Stomach smooth muscle (tissue), 2 donors: ENCODE results near the gene PKD1L1.

Source experiments
- H3K27ac ChIP-seq: one replicate; pipeline ENCODE4 v1.7.0; 2013; ENCODE audit warnings: mild to moderate bottlenecking, low read length, inconsistent platforms
- H3K27me3 ChIP-seq, 2 donors: one replicate each; pipeline ENCODE4 v1.7.0; 2013; ENCODE audit warnings: low read length in 2 of 2; ENCODE audit not compliant: insufficient read depth in 2 of 2, control insufficient read depth in 1 of 2
- H3K36me3 ChIP-seq, 2 donors: one replicate each; pipeline ENCODE4 v1.7.0; 2013; ENCODE audit warnings: low read length in 2 of 2; ENCODE audit not compliant: control insufficient read depth in 2 of 2, insufficient read depth in 2 of 2
- H3K4me1 ChIP-seq: one replicate; pipeline ENCODE4 v1.7.0; 2013; ENCODE audit warnings: low read length; ENCODE audit not compliant: control insufficient read depth, insufficient read depth
- H3K4me3 ChIP-seq, 2 donors: one replicate each; pipeline ENCODE4 v1.7.0; 2013; ENCODE audit warnings: low read length in 2 of 2
- H3K9ac ChIP-seq, 2 donors: one replicate each; pipeline ENCODE4 v1.7.0; 2013; ENCODE audit warnings: low read length in 2 of 2, mild to moderate bottlenecking in 1 of 2
- H3K9me3 ChIP-seq, 2 donors: one replicate each; pipeline ENCODE4 v1.7.0; 2013; ENCODE audit warnings: low read length in 2 of 2; ENCODE audit not compliant: control insufficient read depth in 2 of 2
- donor health status: healthy.
- donor health status: Pancreatic carcinoma.

PKD1L1 gene

DNA sequence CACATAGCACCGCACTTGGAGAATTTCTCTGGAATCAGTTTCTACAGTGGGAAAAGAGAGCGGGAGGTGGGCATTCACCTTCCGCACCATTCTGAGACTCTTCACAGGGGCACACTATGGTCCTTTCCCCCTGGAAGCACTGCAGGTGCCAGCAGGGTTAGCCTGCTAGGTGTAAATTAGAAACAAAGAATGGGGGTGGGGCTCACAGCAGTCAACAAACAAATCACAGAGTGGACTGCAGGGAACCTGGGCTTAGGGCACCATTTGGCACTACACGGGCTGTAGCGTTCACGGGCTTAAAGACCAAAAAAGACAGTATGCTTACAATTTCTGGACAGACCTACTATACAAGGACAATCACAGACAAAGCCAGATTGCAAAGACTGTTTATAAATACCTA lies 8.0 kb upstream of the PKD1L1 start:
- H3K4me1 ChIP-seq: no peaks in the 10 kb centered on the region
- H3K36me3 ChIP-seq: peaks cover 3 to 14% of the 10 kb centered on the region in 2 donors
- H3K9ac ChIP-seq: no peak overlapping the region
- H3K27me3 ChIP-seq: no peaks in the 10 kb centered on the region
- no peak overlapping the region for H3K4me3 ChIP-seq
- H3K27ac ChIP-seq: no peak overlapping the region
- H3K9me3 ChIP-seq: no peaks in the 10 kb centered on the region

DNA sequence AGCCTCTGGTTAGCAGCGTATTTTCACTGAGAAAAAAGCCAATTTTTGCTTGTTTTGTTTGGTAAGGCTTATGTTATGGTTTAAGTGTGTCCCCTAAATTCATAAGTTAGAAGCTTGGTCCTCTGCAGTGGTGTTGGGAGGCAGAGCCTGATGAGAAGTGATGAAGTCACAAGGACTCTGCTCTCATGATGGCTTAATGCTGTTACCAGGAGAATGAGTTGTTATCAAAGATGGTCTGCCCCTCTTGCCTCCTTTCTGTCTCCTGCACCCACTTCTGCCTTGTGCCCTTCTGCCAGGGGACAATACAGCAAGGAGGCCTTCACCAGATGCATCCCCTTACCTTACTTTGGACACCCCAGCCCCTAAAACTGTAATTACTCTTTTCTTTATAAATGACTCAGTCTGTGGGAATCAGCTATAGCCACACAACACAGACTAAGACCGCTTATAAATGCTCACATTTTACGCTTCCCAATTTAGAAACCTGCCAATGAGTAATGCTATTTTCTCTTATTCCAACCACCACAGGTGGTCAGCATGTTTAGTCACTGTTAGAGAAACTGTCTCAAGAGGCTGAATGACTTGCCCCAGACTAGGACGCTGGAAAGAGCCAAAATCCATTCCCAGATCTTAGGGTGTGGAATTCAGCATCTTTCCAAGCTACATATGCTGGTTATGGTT lies 6.1 kb upstream of the PKD1L1 start:
- Histone ChIP-seq H3K4me3 (no peak overlapping the region), H3K36me3 (peaks cover 3 to 14% of the 10 kb centered on the region in 2 donors), H3K9me3 (no peaks in the 10 kb centered on the region), H3K4me1 (no peaks in the 10 kb centered on the region), H3K27me3 (no peaks in the 10 kb centered on the region), H3K9ac (no peak overlapping the region), H3K27ac (no peak overlapping the region)

DNA sequence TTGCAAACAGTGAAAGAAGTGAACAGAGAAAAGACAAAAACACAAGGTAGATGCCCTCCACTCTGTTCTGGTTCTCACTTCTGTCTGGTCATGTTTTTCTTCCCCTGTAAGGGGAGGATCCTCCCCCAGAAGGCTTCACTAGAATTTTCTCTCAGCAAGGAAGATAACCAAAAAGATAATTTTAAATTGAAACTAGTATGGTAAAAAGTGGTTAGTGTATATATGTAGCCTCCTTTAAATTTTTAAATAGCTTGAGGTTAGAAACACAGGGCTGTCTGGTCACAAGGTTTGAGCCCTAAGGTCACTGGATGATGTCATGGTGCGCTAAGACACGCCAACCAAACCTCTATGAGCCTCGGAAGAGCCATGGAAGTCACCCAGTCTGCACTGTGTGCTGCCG lies 5.6 kb upstream of the PKD1L1 start:
- Histone ChIP-seq H3K9me3 (no peaks in the 10 kb centered on the region), H3K27ac (no peak overlapping the region), H3K9ac (no peak overlapping the region), H3K4me3 (no peak overlapping the region), H3K36me3 (peaks cover 3 to 14% of the 10 kb centered on the region in 2 donors), H3K4me1 (no peaks in the 10 kb centered on the region), H3K27me3 (no peaks in the 10 kb centered on the region)

DNA sequence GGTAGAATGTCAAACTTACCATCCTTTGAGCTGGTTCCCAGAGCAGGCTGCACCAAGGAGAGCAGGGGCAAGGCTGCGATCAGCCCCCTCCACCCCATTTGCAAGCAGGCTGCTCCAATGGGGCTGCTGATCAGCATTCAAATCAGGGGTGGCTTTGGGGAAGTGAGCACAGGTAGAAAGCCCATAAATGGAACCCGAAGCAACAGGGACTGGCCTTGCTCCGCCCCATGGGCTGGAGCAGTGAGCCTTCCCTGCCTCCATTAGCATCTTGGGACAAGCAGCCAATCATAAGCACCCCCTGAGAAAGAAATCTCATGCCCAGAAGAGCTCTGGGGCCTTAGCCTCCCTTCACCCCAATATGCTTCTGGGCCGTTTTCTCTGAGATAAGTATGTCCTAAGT lies 4.0 kb upstream of the PKD1L1 start:
- Histone ChIP-seq H3K27ac (no peak overlapping the region), H3K27me3 (no peaks in the 10 kb centered on the region), H3K9me3 (no peaks in the 10 kb centered on the region)

DNA sequence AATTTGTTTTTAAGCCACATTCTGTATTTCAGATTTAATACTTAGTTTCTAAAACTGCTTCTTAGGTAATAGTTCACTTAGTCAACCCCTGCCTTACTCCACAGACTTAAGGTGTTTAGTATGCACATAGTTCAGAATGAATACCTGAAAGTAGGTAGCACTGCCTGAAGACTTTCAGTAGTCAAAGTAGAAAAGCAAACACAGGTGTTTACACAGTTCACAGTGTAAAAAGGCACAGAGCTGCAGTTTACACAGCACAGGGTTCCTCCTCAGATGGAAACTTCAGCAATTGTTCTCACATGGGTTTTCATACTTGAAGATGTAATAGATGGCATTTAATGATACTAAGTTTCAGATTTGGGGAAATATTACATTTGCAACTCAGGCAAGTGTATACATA lies 3.1 kb upstream of the PKD1L1 start:
- H3K9ac ChIP-seq: no peak overlapping the region
- H3K27me3 ChIP-seq: no peaks in the 10 kb centered on the region
- no peaks in the 10 kb centered on the region for H3K4me1 ChIP-seq
- H3K4me3 ChIP-seq: no peak overlapping the region
- peaks cover 3 to 13% of the 10 kb centered on the region in 2 donors for H3K36me3 ChIP-seq
- H3K9me3 ChIP-seq: no peaks in the 10 kb centered on the region
- no peak overlapping the region for H3K27ac ChIP-seq

More for the DNA sequence above, 4.0 kb upstream of the PKD1L1 start:
- no peaks in the 10 kb centered on the region for H3K4me1 ChIP-seq
- H3K9ac ChIP-seq: no peak overlapping the region
- H3K4me3 ChIP-seq: no peak overlapping the region
- peaks cover 3 to 14% of the 10 kb centered on the region in 2 donors for H3K36me3 ChIP-seq

DNA sequence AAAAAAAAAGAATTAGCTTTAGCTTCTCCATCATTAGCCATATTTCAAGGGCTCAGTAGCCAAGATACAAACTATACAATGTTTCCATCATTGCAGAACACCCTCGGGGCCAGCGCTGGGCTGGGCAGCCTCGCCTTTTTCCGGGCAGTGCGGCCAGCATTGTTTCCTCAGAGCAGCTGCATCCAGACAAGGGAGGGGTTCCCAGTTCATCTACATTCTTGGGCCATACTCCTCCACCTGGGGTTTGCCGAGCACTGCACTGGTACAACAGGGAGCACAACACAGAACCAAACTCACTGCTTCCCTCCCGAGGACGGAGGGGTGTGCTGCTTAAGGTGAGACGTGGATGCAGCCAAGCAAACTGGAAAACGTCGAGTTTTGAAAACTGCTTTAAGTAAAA lies 2.4 kb upstream of the PKD1L1 start:
- H3K27ac ChIP-seq: no peak overlapping the region

DNA sequence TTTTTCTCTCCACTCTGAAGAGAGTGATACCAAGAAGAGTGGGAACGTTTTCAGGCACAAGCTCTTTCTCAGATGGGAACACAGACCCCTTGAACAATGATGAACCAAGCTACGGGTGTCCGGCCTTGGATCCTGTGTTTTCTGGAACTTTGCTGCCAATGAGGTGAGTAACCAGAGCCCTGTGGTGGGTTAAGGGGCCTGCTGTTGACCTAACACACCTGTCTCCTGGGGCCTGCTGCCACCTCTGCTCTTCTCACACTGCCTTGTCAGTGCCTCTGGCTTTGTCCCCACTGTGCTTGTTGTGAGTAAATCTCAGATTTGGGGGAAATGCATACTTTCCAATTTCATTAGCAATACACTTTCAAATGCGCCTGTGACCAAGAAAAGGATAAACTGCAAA lies 1.4 kb upstream of the PKD1L1 start:
- Histone ChIP-seq H3K27ac (no peak overlapping the region), H3K27me3 (no peaks in the 10 kb centered on the region), H3K9ac (no peak overlapping the region), H3K9me3 (no peaks in the 10 kb centered on the region), H3K4me1 (no peaks in the 10 kb centered on the region), H3K4me3 (no peak overlapping the region), H3K36me3 (peaks cover 0 to 4% of the 10 kb centered on the region in 2 donors)

More for the DNA sequence above, 2.4 kb upstream of the PKD1L1 start:
- peaks cover 0 to 9% of the 10 kb centered on the region in 2 donors for H3K36me3 ChIP-seq
- no peaks in the 10 kb centered on the region for H3K27me3 ChIP-seq
- H3K9ac ChIP-seq: no peak overlapping the region
- H3K9me3 ChIP-seq: no peaks in the 10 kb centered on the region
- H3K4me1 ChIP-seq: no peaks in the 10 kb centered on the region
- no peak overlapping the region for H3K4me3 ChIP-seq

DNA sequence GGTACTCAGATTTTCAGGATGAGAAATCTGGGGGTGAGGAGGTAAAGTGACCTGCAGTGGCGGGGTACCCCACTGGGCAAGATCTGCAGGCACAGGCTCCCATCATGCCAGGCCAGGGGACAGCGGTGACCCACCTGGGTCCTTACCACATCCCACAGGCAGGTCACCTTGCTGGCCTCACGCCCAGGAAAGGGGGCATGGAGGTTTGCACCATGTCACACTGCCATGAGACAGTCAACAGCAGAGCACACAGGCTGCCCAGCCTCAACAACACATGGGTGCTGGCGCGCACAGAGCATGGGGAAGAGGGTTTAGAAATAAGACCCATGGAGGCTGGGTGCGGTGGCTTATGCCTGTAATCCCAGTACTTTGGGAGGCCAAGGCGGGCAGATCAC lies 914 bp downstream of the PKD1L1 start:
- Histone ChIP-seq H3K27me3 (no peaks in the 10 kb centered on the region), H3K27ac (no peak overlapping the region), H3K4me3 (no peak overlapping the region), H3K4me1 (no peaks in the 10 kb centered on the region), H3K36me3 (no peaks in the 10 kb centered on the region), H3K9ac (no peak overlapping the region), H3K9me3 (no peaks in the 10 kb centered on the region)

DNA sequence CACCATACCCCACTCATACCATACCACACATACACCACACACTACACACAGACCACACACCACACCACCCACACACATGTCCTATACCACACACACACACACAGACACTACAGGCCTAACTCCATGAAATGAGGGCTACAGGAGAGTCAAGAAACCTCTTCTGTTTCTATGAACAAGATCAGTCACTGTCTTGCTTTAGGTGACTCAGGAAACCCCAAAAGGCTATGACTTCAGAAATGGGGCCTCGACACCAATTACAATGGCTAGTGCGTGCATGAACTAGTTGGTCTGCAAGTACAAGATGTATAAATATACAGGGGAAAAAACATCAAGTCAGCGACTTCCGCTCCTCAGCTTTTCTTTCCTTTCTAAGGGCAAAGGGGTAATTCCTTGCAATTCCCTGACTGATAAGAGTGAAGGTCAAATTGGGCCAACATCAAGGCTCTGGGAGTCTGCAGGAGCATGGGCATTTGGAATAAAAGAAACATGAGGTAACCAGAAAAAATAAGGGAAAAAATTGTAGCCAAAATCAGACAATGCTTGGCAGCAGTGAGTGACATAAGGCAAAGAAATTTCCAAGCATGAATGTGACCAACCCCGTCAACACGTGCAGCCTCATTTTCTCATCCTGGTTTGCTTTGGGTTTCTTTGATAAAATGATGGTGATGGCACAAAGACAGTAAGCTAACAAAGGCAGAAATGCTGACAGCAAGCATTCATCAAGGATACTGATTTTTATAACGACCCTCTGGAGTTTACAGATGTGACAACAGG lies 1.5 kb downstream of the PKD1L1 start:
- no peak overlapping the region for H3K4me3 ChIP-seq
- no peak overlapping the region for H3K9ac ChIP-seq
- no peaks in the 10 kb centered on the region for H3K4me1 ChIP-seq
- no peaks in the 10 kb centered on the region for H3K27me3 ChIP-seq
- no peaks in the 10 kb centered on the region for H3K36me3 ChIP-seq
- H3K9me3 ChIP-seq: no peaks in the 10 kb centered on the region
- H3K27ac ChIP-seq: no peak overlapping the region

DNA sequence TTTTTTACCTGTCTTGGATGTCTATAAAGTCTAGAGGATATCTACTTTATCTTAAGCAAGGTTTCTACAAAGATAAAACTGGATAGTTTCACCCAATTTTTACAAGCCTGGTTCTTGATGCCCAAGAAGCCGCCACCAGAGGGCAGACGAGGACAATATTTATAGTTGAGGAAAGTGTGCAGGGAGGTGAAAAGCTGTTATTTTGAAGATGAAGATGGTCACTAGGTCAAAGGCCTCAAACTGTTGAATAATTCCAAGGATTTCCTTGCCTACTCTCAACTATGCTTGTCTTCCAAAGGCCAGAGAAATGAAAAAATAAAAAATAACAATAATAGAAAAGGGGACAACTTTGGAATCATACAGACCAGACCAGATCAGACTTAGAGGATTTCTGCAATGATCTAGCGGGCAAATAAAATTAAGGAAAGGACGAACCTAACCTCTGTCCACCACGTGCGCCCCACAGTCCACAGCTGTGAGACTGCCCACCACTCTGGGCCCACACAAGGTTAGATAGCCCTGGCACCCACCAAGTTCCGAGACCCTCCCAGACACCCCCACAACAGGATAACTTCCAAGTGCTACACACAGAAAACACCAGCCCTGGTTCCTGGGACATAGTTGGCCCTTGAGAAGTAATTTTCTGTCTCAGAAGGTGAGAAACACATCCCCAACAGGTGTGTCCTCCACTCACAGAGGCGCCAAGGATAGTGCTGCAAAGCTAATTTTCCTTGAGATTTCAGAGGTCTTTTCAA lies 2.8 kb downstream of the PKD1L1 start:
- Histone ChIP-seq H3K27ac (no peak overlapping the region), H3K27me3 (no peaks in the 10 kb centered on the region), H3K9me3 (no peaks in the 10 kb centered on the region), H3K36me3 (no peaks in the 10 kb centered on the region), H3K4me3 (no peak overlapping the region), H3K4me1 (no peaks in the 10 kb centered on the region), H3K9ac (no peak overlapping the region)
